HG03378 (cell line): ENCODE data around the gene SRSF8.
A peak's percentile ranks its signal among the peaks of the same experiment; 100 is the strongest.
"Not testable (repeated sequence)": the region's sequence is repeated elsewhere in the genome, so short reads cannot be mapped to it uniquely, and the experiment has no call there.

Experiments used
- ATAC-seq: cut with Tn5 transposase; IDR thresholded peaks from one replicate; pipeline ENCODE4 v1.9.1; 2021; ENCODE audit warnings: mild to moderate bottlenecking, moderate library complexity; ENCODE audit not compliant: unreplicated experiment

The SRSF8 gene, protein sequence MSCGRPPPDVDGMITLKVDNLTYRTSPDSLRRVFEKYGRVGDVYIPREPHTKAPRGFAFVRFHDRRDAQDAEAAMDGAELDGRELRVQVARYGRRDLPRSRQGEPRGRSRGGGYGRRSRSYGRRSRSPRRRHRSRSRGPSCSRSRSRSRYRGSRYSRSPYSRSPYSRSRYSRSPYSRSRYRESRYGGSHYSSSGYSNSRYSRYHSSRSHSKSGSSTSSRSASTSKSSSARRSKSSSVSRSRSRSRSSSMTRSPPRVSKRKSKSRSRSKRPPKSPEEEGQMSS

DNA sequence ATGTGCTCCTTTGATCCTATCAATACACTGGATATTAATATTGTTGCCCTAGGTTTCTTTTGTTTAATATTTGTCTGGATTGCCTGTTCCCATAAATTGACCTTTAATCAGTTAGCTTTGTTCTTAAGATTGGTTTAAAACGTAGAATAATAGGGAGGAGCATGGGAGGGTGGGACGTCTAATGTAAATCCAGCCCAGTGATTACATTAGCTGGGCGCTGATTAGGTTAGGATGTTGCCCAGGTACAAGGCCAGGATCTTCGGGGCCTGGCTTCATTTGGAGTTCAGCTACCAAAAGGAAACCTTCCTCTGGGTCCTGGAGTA, at the start of gene SRSF8:
Gene SRSF8, plus strand, starts transcription at position 204 of the 323 bp plus-strand sequence. CDS start 308 bp downstream, outside the sequence.
- peak; percentile 37 for ATAC-seq

DNA sequence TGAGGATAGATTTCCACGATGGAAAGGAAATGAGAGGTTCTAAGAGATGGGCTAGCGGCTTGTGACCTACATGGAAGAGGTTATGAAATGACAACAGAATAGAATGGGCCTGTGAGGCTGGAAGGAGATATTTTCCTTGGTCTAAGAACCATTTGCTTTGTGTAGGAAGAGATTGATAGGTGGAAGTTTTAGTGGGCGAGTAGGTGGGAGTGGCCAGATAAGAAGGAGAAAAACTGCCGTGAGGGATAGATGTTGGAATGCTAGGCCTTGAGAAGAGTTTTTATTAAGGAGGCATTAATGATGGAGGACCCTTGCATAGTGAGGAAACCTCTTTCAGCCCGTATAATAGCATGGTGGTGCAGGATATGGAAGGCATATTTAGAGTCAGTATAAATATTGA, 45.3 kb upstream of the SRSF8 start:
- ATAC-seq: not testable (repeated sequence)

DNA sequence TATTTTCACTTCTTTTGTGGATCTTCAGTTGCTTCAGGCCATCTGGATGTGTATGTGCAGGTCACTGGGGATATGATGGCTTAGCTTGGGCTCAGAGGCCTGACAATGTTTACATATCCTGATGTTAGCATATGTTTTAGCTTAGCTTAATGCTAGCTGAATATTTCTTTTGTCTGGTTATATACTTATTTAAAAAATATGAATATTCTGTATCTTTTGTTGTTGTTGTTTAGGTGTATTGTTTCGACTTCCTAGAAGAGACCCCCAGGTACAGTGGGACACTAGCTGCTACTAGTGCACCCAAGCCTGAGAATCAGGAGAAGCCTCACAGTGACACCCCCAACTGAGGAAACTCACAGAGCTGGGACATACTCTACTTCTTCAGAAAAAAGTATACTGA, 41.8 kb upstream of the SRSF8 start, which contains the start of gene KDM4E:
Gene KDM4E, plus strand, starts transcription at position 301 of the 400 bp plus-strand sequence. CDS start 300 bp downstream, outside the sequence.
- ATAC-seq: no peak

DNA sequence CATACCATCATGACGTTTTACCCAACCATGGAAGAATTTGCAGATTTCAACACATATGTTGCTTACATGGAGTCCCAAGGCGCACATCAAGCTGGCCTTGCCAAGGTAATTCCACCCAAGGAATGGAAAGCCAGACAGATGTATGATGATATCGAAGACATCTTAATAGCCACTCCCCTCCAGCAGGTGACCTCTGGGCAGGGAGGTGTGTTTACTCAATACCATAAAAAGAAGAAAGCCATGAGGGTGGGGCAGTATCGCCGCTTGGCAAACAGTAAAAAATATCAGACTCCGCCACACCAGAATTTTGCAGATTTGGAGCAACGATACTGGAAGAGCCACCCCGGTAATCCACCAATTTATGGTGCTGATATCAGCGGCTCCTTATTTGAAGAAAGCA, 41.1 kb upstream of the SRSF8 start:
- ATAC-seq: not testable (repeated sequence)

DNA sequence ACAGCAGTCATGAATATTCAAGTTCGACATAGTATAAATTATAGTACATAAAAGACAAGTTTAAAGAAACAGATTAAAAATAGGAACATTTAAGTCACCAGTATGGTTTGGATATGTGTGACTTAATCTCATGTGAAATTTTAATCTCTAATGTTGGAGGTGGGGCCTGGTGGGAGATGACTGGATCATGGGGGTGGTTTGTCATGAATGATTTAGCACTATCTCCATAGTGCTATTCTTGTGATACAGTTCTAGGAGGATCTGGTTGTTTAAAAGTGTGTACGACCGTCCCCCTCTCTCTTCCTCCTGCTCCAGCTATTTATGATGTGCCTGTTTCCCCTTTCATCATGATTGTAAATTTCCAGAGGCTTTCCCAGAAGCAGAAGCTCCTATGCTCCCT, 38.4 kb upstream of the SRSF8 start:
- no peak for ATAC-seq

DNA sequence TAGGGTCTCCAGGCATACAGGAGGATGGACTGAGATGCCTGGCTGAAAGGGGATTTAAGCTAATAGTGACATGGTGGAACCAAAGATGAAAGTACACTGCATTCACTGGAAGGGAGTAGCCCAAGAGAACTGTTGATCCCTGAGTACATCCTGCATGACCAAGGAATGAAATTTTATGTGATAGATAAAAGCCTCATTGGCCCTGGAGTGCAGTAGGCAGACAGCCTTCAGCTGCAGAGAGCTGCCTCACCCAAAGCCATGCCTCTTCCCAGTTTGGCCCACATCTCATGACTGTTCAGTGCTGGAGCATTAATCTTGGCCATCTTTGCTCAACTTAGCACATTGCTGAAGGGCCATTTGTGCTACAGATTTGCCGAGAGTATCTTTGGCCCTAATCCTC, 33.7 kb upstream of the SRSF8 start:
- no peak for ATAC-seq

DNA sequence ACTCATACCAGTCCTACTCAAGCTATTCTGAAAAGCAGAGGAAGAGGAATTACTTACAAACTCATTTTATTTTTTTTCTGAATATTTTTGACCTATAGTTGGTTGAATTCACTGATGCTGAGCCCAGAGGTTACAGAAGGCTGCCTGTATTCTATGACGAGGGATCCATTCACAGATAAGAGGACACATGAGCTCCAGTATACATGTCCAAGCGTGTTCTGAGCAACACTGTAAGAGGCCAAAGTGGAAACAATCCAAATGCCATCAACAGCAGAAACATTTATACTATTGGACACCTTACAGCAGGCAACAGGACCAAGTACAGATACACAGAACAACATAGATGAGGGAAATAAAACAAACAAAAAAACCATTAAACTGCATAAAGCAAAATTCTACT, 31.4 kb upstream of the SRSF8 start:
- no peak for ATAC-seq

DNA sequence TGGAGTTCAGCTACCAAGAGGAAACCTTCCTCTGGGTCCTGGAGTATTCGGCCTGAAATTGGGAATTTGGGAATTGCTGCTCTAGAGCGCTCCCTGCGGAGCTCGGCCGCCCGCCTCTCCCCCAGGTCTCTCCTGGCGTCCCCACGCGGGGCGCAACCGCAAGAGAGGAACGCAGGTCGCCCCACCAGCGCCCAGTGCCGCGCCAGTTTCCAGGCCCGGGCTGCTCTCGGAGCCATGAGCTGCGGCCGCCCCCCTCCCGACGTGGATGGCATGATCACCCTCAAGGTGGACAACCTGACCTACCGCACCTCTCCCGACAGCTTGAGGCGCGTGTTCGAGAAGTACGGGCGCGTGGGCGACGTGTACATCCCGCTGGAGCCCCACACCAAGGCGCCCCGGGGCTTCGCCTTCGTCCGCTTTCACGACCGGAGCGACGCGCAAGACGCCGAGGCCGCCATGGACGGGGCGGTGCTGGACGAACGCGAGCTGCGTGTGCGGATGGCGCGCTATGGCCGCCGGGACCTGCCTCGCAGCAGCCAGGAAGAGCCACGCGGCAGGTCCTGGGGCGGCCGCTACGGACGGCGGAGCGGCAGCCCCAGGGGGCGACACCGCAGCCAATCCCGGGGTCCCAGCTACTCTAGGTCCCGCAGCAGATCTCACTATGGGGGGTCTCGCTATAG, 29.2 kb upstream of the SRSF8 start:
- ATAC-seq: not testable (repeated sequence)

DNA sequence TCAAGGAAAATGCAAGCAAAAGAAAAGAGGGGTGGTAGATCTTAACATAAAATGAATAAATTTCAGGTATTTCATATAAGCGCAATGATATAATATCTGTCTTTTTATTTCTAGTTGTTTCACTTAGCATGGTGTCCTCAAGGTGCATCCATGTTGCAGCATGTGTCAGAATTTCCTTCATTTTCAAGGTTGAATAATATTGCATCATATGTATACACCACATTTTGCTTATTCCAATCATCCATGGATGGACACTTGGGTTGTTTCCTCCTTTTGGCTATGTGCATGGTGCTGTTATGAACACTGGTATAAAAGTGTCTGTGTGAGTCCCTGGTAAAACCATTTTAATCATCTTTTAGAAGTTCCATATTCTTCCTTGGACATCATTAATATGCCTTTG, 24.5 kb upstream of the SRSF8 start:
- ATAC-seq: no peak

DNA sequence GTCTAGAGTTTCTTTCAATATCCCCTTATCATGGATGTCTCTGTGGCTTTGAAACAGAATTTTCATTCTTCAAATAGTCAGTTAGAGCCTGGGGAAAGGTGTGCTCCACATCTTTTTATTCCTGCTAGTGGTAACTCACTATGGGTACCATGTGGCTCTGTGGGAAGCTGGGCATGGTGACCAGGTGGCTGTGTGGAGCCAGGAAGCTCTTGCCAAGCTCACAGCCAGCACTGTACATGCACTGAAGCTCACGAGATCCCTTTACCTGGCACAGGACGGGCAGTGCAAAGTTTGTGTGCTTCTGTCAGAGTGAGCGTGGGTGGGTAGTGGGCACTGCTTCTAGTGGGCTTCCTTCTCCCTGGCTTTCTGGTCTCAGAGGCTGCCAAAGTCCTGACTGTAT, 23.8 kb upstream of the SRSF8 start:
- ATAC-seq: no peak

DNA sequence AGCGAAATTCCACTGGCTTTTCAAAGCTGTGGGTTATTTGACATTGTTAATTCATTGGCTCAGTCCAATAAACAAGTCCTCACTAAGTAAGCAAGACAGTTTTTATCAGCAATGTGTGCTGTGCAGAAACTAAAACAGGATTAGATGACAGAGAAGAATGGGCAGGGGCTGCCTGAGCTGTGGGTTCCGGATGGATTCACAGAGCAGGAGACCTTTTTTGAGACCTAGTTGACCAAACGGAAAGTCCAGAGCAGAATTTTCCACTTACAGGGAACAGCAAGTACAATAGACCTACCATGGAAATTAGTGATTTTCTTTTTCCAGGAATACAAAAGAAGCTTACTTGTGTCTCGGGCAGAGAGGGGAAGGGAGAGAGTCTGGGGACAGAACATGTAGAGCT, 22.7 kb upstream of the SRSF8 start:
- ATAC-seq: no peak

DNA sequence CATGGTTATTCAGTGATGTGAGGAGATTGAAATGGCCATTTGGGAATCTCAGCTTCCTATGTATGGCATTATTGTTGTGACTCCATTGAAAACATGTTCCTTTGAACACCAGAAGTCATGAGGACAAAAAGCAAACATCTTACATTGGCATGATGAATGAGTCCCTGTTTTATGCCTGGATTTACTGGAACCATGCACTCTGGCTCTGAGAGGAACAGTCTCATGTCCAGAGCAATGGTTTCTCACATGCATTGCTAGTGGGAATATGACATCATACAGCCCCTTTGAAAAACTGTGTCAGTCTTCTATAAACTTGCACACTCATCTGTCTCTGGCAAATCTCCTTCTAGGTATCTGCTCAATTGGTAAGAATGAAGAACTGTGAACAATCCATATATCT, 20.9 kb upstream of the SRSF8 start:
- no peak for ATAC-seq

DNA sequence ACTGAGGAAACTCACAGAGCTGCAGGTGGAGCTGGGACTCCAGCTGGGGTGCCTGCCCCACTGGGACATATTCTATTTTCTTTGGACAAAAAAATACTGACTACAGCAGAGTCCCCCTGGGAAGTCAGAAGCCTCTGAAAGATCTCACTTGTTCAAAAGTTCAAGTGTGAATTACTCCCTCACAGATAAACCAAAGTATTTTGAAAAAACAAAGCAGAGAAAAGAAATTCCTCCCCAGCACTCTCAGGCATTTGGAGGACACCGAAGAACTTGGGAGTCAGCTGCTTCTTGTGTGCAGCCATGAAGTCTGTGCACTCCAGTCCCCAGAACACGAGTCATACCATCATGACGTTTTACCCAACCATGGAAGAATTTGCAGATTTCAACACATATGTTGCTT, 17.6 kb upstream of the SRSF8 start, which contains the start of gene KDM4F:
Gene KDM4F, plus strand, starts transcription at position 301 of the 400 bp plus-strand sequence.
- ATAC-seq: not testable (repeated sequence)

DNA sequence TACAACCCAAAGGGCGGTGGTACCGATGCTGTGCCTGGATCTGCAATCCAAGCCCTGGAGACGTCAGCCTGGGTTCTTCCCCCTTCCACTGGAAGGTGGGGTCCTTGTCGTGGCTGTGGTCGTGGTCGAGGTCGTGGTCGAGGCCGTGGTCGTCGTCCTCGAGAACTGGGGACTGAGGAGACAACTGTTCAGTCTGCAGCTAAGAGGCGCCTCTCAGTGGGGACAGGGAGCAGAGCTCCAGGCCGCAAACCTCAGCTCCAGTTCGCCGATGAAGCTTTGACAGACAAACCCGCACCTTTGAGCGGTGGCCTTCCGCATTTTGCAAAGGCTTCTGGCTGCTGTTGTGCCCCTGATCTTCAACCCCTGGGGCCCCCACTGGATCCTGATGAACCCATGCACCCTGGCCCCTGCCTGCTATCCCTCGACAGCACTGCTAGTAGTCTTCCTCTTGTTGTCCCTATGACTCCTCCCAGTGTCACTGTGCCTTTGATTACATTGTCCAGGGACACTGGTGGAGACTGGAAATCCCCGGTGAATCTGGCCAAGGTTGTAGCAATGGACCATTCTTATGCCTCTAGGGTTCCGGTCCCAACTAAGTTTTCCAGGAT, 16.0 kb upstream of the SRSF8 start:
- ATAC-seq: no peak

DNA sequence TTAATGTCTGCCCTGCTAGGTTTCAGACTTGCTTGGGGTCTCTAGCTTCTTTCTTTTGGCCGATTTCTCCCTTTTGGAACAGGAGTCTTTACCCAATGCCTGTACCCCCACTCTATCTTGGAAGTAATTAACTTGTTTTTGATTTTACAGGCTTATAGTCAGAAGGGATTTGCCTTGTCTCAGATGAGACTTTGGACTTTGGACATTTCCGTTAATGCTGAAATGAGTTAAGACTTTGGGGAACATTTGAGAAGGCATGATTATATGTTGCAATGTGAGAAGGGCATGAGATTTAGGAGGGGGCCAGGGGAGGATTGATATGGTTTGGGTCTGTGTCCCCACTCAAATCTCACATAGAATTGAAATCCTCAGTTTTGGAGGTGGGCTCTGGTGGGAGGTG, 12.4 kb upstream of the SRSF8 start:
- ATAC-seq: no peak

DNA sequence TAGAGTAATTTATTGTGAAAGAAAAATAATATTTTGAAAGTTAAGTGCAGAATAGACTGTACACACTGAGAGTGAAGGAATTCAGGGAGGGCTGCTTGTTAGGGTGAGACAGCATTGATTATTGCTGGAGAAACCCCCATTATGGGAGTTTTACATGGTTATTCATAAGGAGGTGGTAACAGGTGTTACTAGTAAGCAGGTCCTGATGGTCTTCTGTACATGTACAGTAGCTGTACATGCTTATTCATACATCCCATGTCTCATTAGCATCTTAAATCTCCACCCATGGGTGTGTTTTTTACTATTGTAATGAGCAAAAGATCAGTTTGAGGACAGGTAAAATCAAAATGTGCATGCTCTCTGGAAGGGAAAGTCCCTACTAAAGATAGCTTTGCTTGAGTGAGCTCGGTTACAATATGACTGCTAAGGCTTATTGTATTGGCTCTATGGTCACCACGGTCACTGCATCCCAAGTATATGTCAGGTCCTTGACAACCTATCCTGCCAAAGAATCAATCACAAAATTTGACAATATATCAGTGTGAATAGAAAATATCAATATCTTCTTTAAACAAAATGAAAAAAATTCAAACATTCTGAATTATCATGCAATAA, 11.3 kb upstream of the SRSF8 start:
- peak; percentile 99 for ATAC-seq

DNA sequence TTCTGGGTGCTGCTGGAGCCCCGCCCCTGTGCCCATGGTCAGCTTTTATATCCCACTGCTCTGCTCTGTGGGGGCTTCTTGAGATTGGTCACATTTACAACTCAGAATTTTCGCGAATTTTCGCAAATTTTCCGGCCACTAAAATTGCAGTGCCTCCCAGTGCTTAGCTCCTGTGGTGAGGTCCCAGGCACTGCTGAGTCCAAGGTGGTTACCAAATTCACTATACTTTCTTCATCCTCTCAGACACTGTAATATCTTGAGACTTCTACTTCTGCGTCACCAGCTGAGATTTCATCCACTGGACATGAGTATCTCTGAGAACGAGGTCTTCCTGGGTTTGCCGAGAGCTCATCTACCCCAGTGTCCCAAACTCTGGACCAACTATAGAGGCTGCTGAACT, 8.8 kb upstream of the SRSF8 start:
- no peak for ATAC-seq

DNA sequence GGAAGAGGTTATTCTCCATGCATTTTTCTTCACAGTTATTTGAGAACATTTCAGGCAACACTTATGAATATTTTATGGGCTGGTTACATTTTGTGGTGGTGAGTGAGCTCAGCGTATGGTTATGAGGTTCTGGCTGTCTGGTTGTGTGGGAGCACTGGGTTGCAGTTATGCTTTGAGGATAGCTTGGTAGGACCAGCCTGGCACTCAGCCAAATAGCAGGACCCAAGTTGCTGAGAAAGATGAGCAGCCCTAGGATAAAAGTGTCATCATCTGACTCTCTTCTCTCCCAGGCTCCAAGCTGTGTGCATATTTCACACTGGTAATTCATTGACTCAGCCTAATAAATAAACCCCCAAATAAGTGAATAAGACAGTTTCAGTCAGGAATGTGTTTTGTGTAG, 8.1 kb upstream of the SRSF8 start:
- no peak for ATAC-seq

DNA sequence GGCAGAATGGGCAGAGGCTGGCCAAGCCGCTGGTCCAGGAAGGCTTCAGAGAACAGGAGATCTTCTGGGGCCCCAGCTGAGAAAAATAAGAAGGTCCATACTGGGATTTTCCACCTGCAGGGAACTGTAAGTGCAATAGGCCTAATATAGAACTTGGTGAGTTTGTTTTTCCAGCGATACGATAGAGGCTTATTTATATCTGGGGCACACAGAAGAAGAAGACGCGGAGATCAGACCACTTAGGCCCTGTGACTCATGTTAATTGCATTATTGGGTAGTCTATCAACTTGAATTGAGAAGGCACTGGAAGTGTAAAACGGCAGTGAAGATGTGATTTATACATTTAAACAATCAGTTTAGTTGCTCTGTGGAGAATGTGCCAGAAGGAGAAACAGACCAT, 7.7 kb upstream of the SRSF8 start:
- no peak for ATAC-seq

DNA sequence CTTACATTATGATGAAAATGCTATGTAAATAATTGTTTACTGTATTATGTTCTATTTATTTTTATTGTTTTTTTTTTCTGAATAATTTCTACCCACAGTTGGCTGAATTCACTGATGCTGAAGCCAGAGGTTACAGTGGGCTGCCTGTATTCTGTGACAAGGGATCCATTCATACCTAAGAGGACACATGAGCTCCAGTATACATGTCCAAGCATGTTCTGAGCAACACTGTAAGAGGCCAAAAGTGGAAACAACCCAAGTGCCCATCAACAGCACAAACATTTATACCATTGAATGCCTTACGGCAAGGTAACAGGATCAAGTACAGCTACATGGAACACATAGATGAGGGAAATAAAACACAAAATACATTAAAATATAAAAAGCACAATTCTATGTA, 1.4 kb upstream of the SRSF8 start:
- ATAC-seq: no peak

DNA sequence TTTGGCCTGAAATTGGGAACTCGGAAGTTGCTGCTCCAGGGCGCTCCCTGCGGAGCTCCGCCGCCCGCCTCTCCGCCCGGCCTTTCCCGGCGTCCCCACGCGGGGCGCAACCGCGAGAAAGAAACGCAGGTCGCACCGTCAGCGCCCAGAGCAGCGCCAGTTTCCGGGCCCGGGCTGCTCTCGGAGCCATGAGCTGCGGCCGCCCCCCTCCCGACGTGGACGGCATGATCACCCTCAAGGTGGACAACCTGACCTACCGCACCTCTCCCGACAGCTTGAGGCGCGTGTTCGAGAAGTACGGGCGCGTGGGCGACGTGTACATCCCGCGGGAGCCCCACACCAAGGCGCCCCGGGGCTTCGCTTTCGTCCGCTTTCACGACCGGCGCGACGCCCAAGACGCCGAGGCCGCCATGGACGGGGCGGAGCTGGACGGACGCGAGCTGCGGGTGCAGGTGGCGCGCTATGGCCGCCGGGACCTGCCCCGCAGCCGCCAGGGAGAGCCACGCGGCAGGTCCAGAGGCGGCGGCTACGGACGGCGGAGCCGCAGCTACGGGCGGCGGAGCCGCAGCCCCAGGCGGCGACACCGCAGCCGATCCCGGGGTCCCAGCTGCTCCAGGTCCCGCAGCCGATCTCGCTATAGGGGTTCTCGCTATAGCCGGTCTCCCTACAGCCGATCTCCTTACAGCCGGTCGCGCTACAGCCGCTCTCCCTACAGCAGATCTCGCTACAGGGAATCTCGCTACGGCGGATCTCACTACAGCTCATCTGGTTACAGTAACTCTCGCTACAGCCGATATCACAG, 521 bp downstream of the SRSF8 start:
- ATAC-seq: peak; percentile 43
